WTC11 (cell line): ENCODE data around the gene PRR22. TPM values are rescaled to one million over a fixed set of nuclear protein-coding genes. Genes with fewer than 3 reads are reported as not detected.

Experiments
- ATAC-seq: fragments of 200-7000 bp; cut with Tn5 transposase; 2 replicates; pipeline ENCODE4 v1.10.0; 2021; ENCODE audit warnings: mild to moderate bottlenecking, moderate library complexity
- Bru-seq: library from RNA; stranded (reverse); fragments of 400-500 nt; gene quantifications from one replicate; lab custom pipeline; 2021; lab: Mats Ljungman, UMichigan
- CTCF ChIA-PET: fragments of 300-600 bp; sonication (Branson Sonifier 250); formaldehyde crosslinking; loops from one replicate; lab custom pipeline; 2021; ENCODE audit warnings: antibody characterized with exemption; lab: Charles Lee
- POLR2A ChIA-PET: fragments of 350-600 bp; sonication (Branson Sonifier 250); formaldehyde crosslinking; loops from one replicate; lab custom pipeline; 2021; ENCODE audit warnings: antibody characterized with exemption; lab: Charles Lee
- DNase-seq: peaks from one replicate; pipeline ENCODE4 v3.0.0; 2021; ENCODE audit warnings: low spot score
- H3K27ac Mint-ChIP-seq: 2 replicates; pipeline ENCODE4 v1.8.0; 2021; ENCODE audit warnings: mixed read lengths
- H3K27me3 Mint-ChIP-seq: 2 replicates; pipeline ENCODE4 v1.8.0; 2021; ENCODE audit warnings: low read depth, mild to moderate bottlenecking, moderate library complexity, mixed read lengths
- H3K36me3 Mint-ChIP-seq: 2 replicates; pipeline ENCODE4 v1.8.0; 2021; ENCODE audit warnings: mixed read lengths
- H3K4me1 Mint-ChIP-seq: 2 replicates; pipeline ENCODE4 v1.8.0; 2022; ENCODE audit warnings: mixed read lengths
- H3K4me3 Mint-ChIP-seq: 2 replicates; pipeline ENCODE4 v1.8.0; 2021; ENCODE audit warnings: mild to moderate bottlenecking, moderate library complexity, mixed read lengths
- H3K9me3 Mint-ChIP-seq: 2 replicates; pipeline ENCODE4 v1.8.0; 2021; ENCODE audit warnings: mixed read lengths
- AR ChIP-seq: fragments of 250-450 bp; sonication (Bioruptor Pico); IDR thresholded peaks from 2 replicates; pipeline ENCODE4 v1.9.0; 2021; ENCODE audit warnings: mild to moderate bottlenecking
- ERG ChIP-seq: fragments of 250-450 bp; sonication (Bioruptor Pico); IDR thresholded peaks from 2 replicates; pipeline ENCODE4 v1.8.0; 2021; ENCODE audit warnings: mild to moderate bottlenecking
- FOXP4 ChIP-seq: sonication (generic); formaldehyde crosslinking; IDR thresholded peaks from 2 replicates; pipeline ENCODE4 v1.8.0; 2022; ENCODE audit warnings: mild to moderate bottlenecking, missing genetic modification reagents
- GRHL2 ChIP-seq: fragments of 250-450 bp; sonication (Bioruptor Pico); IDR thresholded peaks from 2 replicates; pipeline ENCODE4 v1.8.0; 2022; ENCODE audit warnings: mild to moderate bottlenecking, moderate library complexity; ENCODE audit not compliant: insufficient replicate concordance, severe bottlenecking
- NFE2L1 ChIP-seq: sonication (generic); formaldehyde crosslinking; IDR thresholded peaks from 2 replicates; pipeline ENCODE4 v1.8.1; 2023; ENCODE audit warnings: missing genetic modification reagents
- OVOL2 ChIP-seq: fragments of 250-450 bp; sonication (Bioruptor Pico); IDR thresholded peaks from 2 replicates; pipeline ENCODE4 v1.9.0; 2021; ENCODE audit warnings: mild to moderate bottlenecking, borderline replicate concordance
- RELA ChIP-seq: sonication (generic); formaldehyde crosslinking; IDR thresholded peaks from 2 replicates; pipeline ENCODE4 v1.8.1; 2022; ENCODE audit warnings: missing genetic modification reagents, mild to moderate bottlenecking, borderline replicate concordance
- SOX15 ChIP-seq: fragments of 250-450 bp; sonication (Bioruptor Pico); IDR thresholded peaks from 2 replicates; pipeline ENCODE4 v1.9.0; 2021; ENCODE audit warnings: mild to moderate bottlenecking
- SP1 ChIP-seq: sonication (generic); formaldehyde crosslinking; conservative IDR thresholded peaks from 2 replicates; pipeline ENCODE4 v1.8.1; 2022; ENCODE audit warnings: missing genetic modification reagents
- TEAD4 ChIP-seq: sonication (generic); formaldehyde crosslinking; IDR thresholded peaks from 2 replicates; pipeline ENCODE4 v1.8.0; 2022; ENCODE audit warnings: mild to moderate bottlenecking, missing genetic modification reagents
- USF2 ChIP-seq: sonication (generic); formaldehyde crosslinking; IDR thresholded peaks from 2 replicates; pipeline ENCODE4 v1.8.1; 2023; ENCODE audit warnings: mild to moderate bottlenecking, missing genetic modification reagents, moderate library complexity
- ZNF317 ChIP-seq: sonication (generic); formaldehyde crosslinking; IDR thresholded peaks from 2 replicates; pipeline ENCODE4 v1.8.1; 2023; ENCODE audit warnings: low read depth, mild to moderate bottlenecking, moderate library complexity, missing genetic modification reagents, borderline replicate concordance
- long read RNA-seq, 3 experiments: library from RNA in 1 of 3; library from capped mRNA in 1 of 3; library from polyadenylated mRNA in 1 of 3; unstranded in 2 of 3; stranded (forward) in 1 of 3; transcript quantifications; one replicate each; pipeline ENCODE4 v2.0.0, GENCODE V29; 2021
- total RNA-seq: library from RNA; stranded (reverse); gene quantifications from 3 replicates; pipeline ENCODE4 v1.2.3, GENCODE V29; 2021
- TF ChIP-seq, protein P1 (sequence below): sonication (generic); formaldehyde crosslinking; IDR thresholded peaks from 2 replicates; pipeline ENCODE4 v1.8.0; 2023; ENCODE audit warnings: missing genetic modification reagents
- TF ChIP-seq, protein P2 (sequence below): sonication (generic); formaldehyde crosslinking; IDR thresholded peaks from 2 replicates; pipeline ENCODE4 v1.8.0; 2022; ENCODE audit warnings: mild to moderate bottlenecking, missing genetic modification reagents
- TF ChIP-seq, protein P3 (sequence below): sonication (generic); formaldehyde crosslinking; IDR thresholded peaks from 2 replicates; pipeline ENCODE4 v1.8.1; 2023; ENCODE audit warnings: mild to moderate bottlenecking, missing genetic modification reagents, borderline replicate concordance
- TF ChIP-seq, protein P4 (sequence below): sonication (generic); formaldehyde crosslinking; IDR thresholded peaks from 2 replicates; pipeline ENCODE4 v1.8.1; 2022; ENCODE audit warnings: mild to moderate bottlenecking, missing genetic modification reagents, moderate library complexity, borderline replicate concordance

PRR22 gene
- 2.6 to 3.3 TPM (median 3.0 TPM) in 3 replicates for total RNA-seq
- percentile 24 among the genes with signal in this experiment for Bru-seq, nascent RNA
- long read RNA-seq, experiment 1, result 0 reads
- long read RNA-seq, experiment 2, partial matches to known transcripts, result 0 of 1 reads
- long read RNA-seq, experiment 2, other reads (novel, unspliced or antisense), result 0 of 1 reads
- long read RNA-seq, experiment 3, result 0 reads

- no peak for ATAC-seq
- Mint-ChIP-seq H3K9me3 (no peaks in the 10 kb centered on the region), H3K27me3 (no peaks in the 10 kb centered on the region), H3K4me1 (no peaks in the 10 kb centered on the region), H3K36me3 (peaks cover 16% of the 10 kb centered on the region), H3K4me3 (no peak within 1 kb of the TSS), H3K27ac (no peak within 1 kb of the TSS)
- ChIA-PET CTCF (interaction anchor here (1.7 to 4.5 kb wide), 2 partner anchors 11 to 19 kb away, joined by 6 to 16 read pairs; no protein-coding TSS in a partner anchor), POLR2A (no interaction called here)
- no peak for DNase-seq
- TF ChIP-seq, protein P1, sequence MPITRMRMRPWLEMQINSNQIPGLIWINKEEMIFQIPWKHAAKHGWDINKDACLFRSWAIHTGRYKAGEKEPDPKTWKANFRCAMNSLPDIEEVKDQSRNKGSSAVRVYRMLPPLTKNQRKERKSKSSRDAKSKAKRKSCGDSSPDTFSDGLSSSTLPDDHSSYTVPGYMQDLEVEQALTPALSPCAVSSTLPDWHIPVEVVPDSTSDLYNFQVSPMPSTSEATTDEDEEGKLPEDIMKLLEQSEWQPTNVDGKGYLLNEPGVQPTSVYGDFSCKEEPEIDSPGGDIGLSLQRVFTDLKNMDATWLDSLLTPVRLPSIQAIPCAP (CRISPR knock-in tag), result no peak
- TF ChIP-seq USF2 (CRISPR knock-in tag) (no peak), SOX15 (CRISPR knock-in tag) (no peak), OVOL2 (CRISPR knock-in tag) (no peak), ZNF317 (CRISPR knock-in tag) (no peak)
- TF ChIP-seq, protein P2, sequence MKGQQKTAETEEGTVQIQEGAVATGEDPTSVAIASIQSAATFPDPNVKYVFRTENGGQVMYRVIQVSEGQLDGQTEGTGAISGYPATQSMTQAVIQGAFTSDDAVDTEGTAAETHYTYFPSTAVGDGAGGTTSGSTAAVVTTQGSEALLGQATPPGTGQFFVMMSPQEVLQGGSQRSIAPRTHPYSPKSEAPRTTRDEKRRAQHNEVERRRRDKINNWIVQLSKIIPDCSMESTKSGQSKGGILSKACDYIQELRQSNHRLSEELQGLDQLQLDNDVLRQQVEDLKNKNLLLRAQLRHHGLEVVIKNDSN, result no peak
Measured at GRCh38 chr19:5784581-5785147, at the start of gene PRR22. Gene PRR22, minus strand, starts transcription at chr19:5784746. Its CDS starts 86 bp downstream, at chr19:5784660.

DNA sequence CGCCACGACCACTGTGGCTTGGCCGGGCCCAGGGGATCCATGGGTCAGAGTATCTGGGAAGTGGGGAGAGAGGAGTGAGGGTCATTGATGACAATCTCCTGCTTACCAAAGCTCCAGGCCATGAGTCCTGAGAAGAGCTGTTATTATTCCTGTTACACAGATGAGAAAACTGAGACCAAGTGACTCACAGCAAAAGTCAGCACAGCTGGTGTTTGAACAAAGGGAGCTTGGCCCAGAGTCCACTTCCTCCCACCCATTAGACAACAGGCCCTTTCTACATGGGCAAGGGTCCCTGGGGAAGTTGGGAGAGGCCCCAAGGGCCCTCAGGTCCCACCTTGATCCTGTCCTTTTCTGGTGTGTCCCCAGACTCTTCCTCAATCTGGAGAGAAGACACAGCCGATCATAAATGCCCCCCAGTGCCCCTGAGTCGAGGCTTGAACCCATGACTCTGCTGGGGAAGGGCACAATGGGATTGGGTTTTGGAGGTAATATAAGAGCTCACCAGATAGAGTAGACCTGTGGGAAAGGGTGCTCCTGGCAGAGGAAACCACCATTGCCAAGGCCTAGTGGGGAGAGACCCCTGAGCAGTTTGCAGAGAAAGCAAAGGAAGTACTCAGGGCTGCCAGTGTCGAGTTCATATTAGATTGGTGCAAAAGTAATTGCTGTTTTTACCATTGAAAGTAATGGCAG is 48.1 kb upstream of the PRR22 start:
- ATAC-seq, result no peak
- no peak overlapping the region for H3K27ac Mint-ChIP-seq
- H3K9me3 Mint-ChIP-seq, result no peaks in the 10 kb centered on the region
- ChIA-PET POLR2A (no interaction called here), CTCF (interaction anchor here (6.9 kb wide), 1 partner anchor 28 kb away, joined by 115 read pairs; the partner anchor contains the start of gene NRTN)
- H3K36me3 Mint-ChIP-seq, result no peaks in the 10 kb centered on the region
- H3K4me1 Mint-ChIP-seq, result no peaks in the 10 kb centered on the region
- no peak overlapping the region for H3K4me3 Mint-ChIP-seq
- peaks cover 23% of the 10 kb centered on the region for H3K27me3 Mint-ChIP-seq
- DNase-seq, result no peak
- TF ChIP-seq RELA (CRISPR knock-in tag) (no peak), SP1 (CRISPR knock-in tag) (no peak), GRHL2 (CRISPR knock-in tag) (no peak), FOXP4 (CRISPR knock-in tag) (no peak), TEAD4 (CRISPR knock-in tag) (no peak), ERG (CRISPR knock-in tag) (no peak), NFE2L1 (CRISPR knock-in tag) (no peak), AR (CRISPR knock-in tag) (no peak)
- TF ChIP-seq, protein P3, sequence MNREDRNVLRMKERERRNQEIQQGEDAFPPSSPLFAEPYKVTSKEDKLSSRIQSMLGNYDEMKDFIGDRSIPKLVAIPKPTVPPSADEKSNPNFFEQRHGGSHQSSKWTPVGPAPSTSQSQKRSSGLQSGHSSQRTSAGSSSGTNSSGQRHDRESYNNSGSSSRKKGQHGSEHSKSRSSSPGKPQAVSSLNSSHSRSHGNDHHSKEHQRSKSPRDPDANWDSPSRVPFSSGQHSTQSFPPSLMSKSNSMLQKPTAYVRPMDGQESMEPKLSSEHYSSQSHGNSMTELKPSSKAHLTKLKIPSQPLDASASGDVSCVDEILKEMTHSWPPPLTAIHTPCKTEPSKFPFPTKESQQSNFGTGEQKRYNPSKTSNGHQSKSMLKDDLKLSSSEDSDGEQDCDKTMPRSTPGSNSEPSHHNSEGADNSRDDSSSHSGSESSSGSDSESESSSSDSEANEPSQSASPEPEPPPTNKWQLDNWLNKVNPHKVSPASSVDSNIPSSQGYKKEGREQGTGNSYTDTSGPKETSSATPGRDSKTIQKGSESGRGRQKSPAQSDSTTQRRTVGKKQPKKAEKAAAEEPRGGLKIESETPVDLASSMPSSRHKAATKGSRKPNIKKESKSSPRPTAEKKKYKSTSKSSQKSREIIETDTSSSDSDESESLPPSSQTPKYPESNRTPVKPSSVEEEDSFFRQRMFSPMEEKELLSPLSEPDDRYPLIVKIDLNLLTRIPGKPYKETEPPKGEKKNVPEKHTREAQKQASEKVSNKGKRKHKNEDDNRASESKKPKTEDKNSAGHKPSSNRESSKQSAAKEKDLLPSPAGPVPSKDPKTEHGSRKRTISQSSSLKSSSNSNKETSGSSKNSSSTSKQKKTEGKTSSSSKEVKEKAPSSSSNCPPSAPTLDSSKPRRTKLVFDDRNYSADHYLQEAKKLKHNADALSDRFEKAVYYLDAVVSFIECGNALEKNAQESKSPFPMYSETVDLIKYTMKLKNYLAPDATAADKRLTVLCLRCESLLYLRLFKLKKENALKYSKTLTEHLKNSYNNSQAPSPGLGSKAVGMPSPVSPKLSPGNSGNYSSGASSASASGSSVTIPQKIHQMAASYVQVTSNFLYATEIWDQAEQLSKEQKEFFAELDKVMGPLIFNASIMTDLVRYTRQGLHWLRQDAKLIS (CRISPR knock-in tag), result no peak
- TF ChIP-seq, protein P4, sequence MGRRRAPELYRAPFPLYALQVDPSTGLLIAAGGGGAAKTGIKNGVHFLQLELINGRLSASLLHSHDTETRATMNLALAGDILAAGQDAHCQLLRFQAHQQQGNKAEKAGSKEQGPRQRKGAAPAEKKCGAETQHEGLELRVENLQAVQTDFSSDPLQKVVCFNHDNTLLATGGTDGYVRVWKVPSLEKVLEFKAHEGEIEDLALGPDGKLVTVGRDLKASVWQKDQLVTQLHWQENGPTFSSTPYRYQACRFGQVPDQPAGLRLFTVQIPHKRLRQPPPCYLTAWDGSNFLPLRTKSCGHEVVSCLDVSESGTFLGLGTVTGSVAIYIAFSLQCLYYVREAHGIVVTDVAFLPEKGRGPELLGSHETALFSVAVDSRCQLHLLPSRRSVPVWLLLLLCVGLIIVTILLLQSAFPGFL (CRISPR knock-in tag), result no peak
